B cell (primary cell): ENCODE measurements around the gene OR2T8. TPM values are rescaled to one million over a fixed set of nuclear protein-coding genes. Genes with fewer than 3 reads are reported as not detected.

ENCODE experiments used
- ATAC-seq: fragments of 200-7000 bp; cut with Tn5 transposase; one replicate; pipeline ENCODE4 v1.10.0; 2021; ENCODE audit warnings: low read depth, mild to moderate bottlenecking, moderate number of reproducible peaks, moderate library complexity
- CTCF ChIA-PET: fragments of 350-600 bp; sonication (Branson Sonifier 250); formaldehyde crosslinking; loops from one replicate; lab custom pipeline; 2021; ENCODE audit warnings: antibody characterized with exemption, inconsistent platforms; lab: Charles Lee
- POLR2A ChIA-PET: fragments of 350-600 bp; sonication (Branson Sonifier 250); formaldehyde crosslinking; loops from one replicate; lab custom pipeline; 2021; ENCODE audit warnings: antibody characterized with exemption; lab: Charles Lee
- DNase-seq: peaks from one replicate; pipeline ENCODE4 v3.0.0; 2013
- H2AFZ ChIP-seq: 2 replicates; pipeline ENCODE4 v1.6.1; 2012; ENCODE audit warnings: mild to moderate bottlenecking, low read depth, low read length; ENCODE audit not compliant: insufficient read depth, poor library complexity, severe bottlenecking
- H3K27ac ChIP-seq, 2 donors: 1 replicate in 1 of 2; 2 replicates in 1 of 2; pipeline ENCODE4 v1.5.1; 2012 to 2013; ENCODE audit warnings: low read length in 2 of 2, mild to moderate bottlenecking in 2 of 2, moderate library complexity in 1 of 2
- H3K27me3 ChIP-seq, 4 experiments: fragments of 200-600 bp in 1 of 4; sonication (generic) in 1 of 4; replicated peaks in 1 of 4; 1 replicate in 2 of 4; 2 replicates in 2 of 4; pipeline versions ENCODE4 v1.6.1 to v1.7.0; 2013 to 2016; ENCODE audit warnings: low read length in 3 of 4, mild to moderate bottlenecking in 2 of 4, mixed read lengths in 1 of 4, moderate library complexity in 1 of 4; ENCODE audit not compliant: insufficient read depth in 4 of 4, control insufficient read depth in 3 of 4; ENCODE audit errors: control extremely low read depth in 1 of 4
- H3K36me3 ChIP-seq, 2 experiments: replicated peaks in 1 of 2; 1 replicate in 1 of 2; 2 replicates in 1 of 2; pipeline versions ENCODE4 v1.6.1 to v1.7.1; 2013; ENCODE audit warnings: low read length in 1 of 2; ENCODE audit not compliant: insufficient read depth in 2 of 2, control insufficient read depth in 1 of 2; ENCODE audit errors: control extremely low read depth in 1 of 2, extremely low read depth in 1 of 2
- H3K4me1 ChIP-seq, 2 donors: fragments of 200-600 bp in 1 of 2; sonication (generic) in 1 of 2; 1 replicate in 1 of 2; 2 replicates in 1 of 2; pipeline versions ENCODE4 v1.5.1 to v1.6.1; 2013 to 2017; ENCODE audit warnings: low read length in 2 of 2; ENCODE audit not compliant: control insufficient read depth in 2 of 2, insufficient read depth in 2 of 2
- H3K4me2 ChIP-seq: replicated peaks from 2 replicates; pipeline ENCODE3; 2012; ENCODE audit warnings: mild to moderate bottlenecking, low read depth, low read length; ENCODE audit not compliant: poor library complexity, severe bottlenecking
- H3K4me3 ChIP-seq, 5 experiments: fragments of 200-600 bp in 1 of 5; sonication (generic) in 1 of 5; 1 replicate in 3 of 5; 2 replicates in 2 of 5; pipeline versions ENCODE4 v1.5.1 to v1.7.0; 2011 to 2016; ENCODE audit warnings: low read length in 4 of 5, mild to moderate bottlenecking in 4 of 5, low read depth in 2 of 5, control low read depth in 1 of 5, moderate library complexity in 1 of 5; ENCODE audit not compliant: insufficient read depth in 1 of 5; ENCODE audit errors: control extremely low read depth in 1 of 5, extremely low read depth in 1 of 5
- H3K79me2 ChIP-seq: fragments of 200-600 bp; sonication (generic); one replicate; pipeline ENCODE4 v1.6.0; 2016; ENCODE audit warnings: low read length; ENCODE audit not compliant: control insufficient read depth, insufficient read depth
- H3K9ac ChIP-seq: fragments of 200-600 bp; sonication (generic); 2 replicates; pipeline ENCODE4 v1.6.1; 2017; ENCODE audit warnings: mild to moderate bottlenecking, low read length, moderate library complexity
- H3K9me3 ChIP-seq, 3 donors: one replicate each; pipeline versions ENCODE4 v1.6.1 to v1.7.1; 2013; ENCODE audit warnings: low read length in 2 of 3; ENCODE audit not compliant: control insufficient read depth in 2 of 3, insufficient read depth in 1 of 3; ENCODE audit errors: control extremely low read depth in 1 of 3
- H4K20me1 ChIP-seq: 2 replicates; pipeline ENCODE4 v1.6.0; 2012; ENCODE audit warnings: mild to moderate bottlenecking, low read length; ENCODE audit not compliant: insufficient read depth, control insufficient read depth, poor library complexity, severe bottlenecking
- H3K27ac Mint-ChIP-seq: one replicate; pipeline ENCODE4 v1.8.0; 2021; ENCODE audit warnings: mixed read lengths
- H3K27me3 Mint-ChIP-seq: one replicate; pipeline ENCODE4 v1.8.0; 2021; ENCODE audit warnings: mixed read lengths
- H3K4me1 Mint-ChIP-seq: one replicate; pipeline ENCODE4 v1.8.0; 2021; ENCODE audit warnings: mixed read lengths
- H3K4me3 Mint-ChIP-seq: one replicate; pipeline ENCODE4 v1.8.0; 2021; ENCODE audit warnings: mixed read lengths
- H3K9me3 Mint-ChIP-seq: one replicate; pipeline ENCODE4 v1.8.0; 2022; ENCODE audit warnings: mixed read lengths; ENCODE audit not compliant: insufficient read depth
- EZH2 ChIP-seq: IDR thresholded peaks from 2 replicates; pipeline ENCODE4 v1.6.1; 2012; ENCODE audit warnings: borderline replicate concordance, low read depth, mild to moderate bottlenecking, moderate library complexity, low read length; ENCODE audit not compliant: insufficient read depth, poor library complexity, severe bottlenecking
- WGBS: methylation state at CpG from one replicate; pipeline ENCODE4 v1.1.5; 2013; ENCODE audit warnings: missing lambda C conversion rate; ENCODE audit not compliant: insufficient coverage; 5-methylcytosine and 5-hydroxymethylcytosine counted together
- intact Hi-C: fragments of 100-400 bp; cut with micrococcal nuclease; formaldehyde crosslinking; loops from one replicate; pipeline ENCODE4 v1.10.0; 2022
- polyA plus RNA-seq: library from polyadenylated mRNA; depleted of rRNA; stranded (reverse); fragments of >200 nt; gene quantifications from 2 replicates; pipeline ENCODE4 v1.2.3, GENCODE V29; 2012
- total RNA-seq, 2 donors: library from RNA; stranded (reverse); fragments of 120-200 nt in 1 of 2; gene quantifications; 1 replicate in 1 of 2; 2 replicates in 1 of 2; pipeline versions ENCODE4 v1.2.3 to v1.2.4, GENCODE V29; 2013 to 2022
- TF ChIP-seq, protein P1 (sequence below): fragments of 200-600 bp; IDR thresholded peaks from one replicate; pipeline ENCODE4 v1.8.0; 2022; ENCODE audit warnings: antibody characterized with exemption, mild to moderate bottlenecking

Gene OR2T8
- total and polyA plus RNA-seq, 2 donors (not counting 1 experiment from before 2014, with no cell fraction given), result 0.67 TPM; not detected in 1

DNA sequence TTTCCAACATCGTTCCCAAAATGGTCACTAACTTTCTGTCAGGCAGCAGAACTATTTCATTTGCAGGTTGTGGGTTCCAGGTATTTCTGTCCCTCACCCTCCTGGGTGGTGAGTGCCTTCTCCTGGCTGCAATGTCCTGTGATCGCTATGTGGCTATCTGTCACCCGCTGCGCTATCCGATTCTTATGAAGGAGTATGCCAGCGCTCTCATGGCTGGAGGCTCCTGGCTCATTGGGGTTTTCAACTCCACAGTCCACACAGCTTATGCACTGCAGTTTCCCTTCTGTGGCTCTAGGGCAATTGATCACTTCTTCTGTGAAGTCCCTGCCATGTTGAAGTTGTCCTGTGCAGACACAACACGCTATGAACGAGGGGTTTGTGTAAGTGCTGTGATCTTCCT, 13.9 kb downstream of the OR2T8 start:
- peaks cover 6% of the 10 kb centered on the region for H3K27me3 Mint-ChIP-seq
- Histone ChIP-seq H3K4me2 (no peak overlapping the region), H3K4me1 (no peaks in the 10 kb centered on the region), H3K36me3 (no peaks in the 10 kb centered on the region), H2AFZ (no peak overlapping the region), H3K79me2 (no peaks in the 10 kb centered on the region), H4K20me1 (no peaks in the 10 kb centered on the region), H3K27me3 (no peaks in the 10 kb centered on the region), H3K4me3 (no peak overlapping the region), H3K27ac (no peak overlapping the region), H3K9ac (no peak overlapping the region), H3K9me3 (peaks cover 0 to 16% (median 3%) of the 10 kb centered on the region in 3 donors)
- ATAC-seq, result no peak
- ChIA-PET CTCF (no interaction called here), POLR2A (no interaction called here)
- intact Hi-C loops, result no loop called here
- 100% methylated on average over 6 of the region's 8 CpGs for WGBS
- H3K4me3 Mint-ChIP-seq, result no peak overlapping the region
- peaks cover 6% of the 10 kb centered on the region for H3K9me3 Mint-ChIP-seq
- no peak for DNase-seq
- TF ChIP-seq, protein P1, sequence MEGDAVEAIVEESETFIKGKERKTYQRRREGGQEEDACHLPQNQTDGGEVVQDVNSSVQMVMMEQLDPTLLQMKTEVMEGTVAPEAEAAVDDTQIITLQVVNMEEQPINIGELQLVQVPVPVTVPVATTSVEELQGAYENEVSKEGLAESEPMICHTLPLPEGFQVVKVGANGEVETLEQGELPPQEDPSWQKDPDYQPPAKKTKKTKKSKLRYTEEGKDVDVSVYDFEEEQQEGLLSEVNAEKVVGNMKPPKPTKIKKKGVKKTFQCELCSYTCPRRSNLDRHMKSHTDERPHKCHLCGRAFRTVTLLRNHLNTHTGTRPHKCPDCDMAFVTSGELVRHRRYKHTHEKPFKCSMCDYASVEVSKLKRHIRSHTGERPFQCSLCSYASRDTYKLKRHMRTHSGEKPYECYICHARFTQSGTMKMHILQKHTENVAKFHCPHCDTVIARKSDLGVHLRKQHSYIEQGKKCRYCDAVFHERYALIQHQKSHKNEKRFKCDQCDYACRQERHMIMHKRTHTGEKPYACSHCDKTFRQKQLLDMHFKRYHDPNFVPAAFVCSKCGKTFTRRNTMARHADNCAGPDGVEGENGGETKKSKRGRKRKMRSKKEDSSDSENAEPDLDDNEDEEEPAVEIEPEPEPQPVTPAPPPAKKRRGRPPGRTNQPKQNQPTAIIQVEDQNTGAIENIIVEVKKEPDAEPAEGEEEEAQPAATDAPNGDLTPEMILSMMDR, result no peak
- no peak for TF ChIP-seq EZH2
- H3K27ac Mint-ChIP-seq, result no peak overlapping the region
- H3K4me1 Mint-ChIP-seq, result no peaks in the 10 kb centered on the region

DNA sequence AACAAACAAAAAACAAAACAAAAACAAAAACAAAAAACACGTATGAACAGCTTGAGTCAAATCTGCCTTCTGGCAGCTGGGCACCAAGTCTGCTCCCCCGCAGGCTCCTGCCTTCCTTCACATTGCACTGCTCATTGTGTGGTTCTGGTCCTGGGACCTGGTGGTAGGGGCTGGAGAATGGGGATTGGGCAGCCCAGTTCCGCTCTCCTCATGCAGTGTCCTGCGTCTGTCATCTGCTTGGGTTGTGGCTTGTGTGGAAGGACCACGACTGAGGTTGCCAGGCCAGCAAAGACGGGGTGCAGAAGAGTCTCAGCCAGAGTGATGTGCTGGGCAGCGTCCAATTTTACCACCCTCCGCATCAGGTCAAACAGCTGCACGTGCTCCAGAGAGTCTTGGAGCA, 15.7 kb downstream of the OR2T8 start:
- Mint-ChIP-seq H3K4me3 (peak overlapping the region; percentile 19), H3K9me3 (peaks cover 6% of the 10 kb centered on the region), H3K27me3 (peaks cover 9% of the 10 kb centered on the region), H3K4me1 (no peaks in the 10 kb centered on the region), H3K27ac (peak overlapping the region; percentile 2)
- Histone ChIP-seq H3K4me1 (no peaks in the 10 kb centered on the region), H3K9ac (no peak overlapping the region), H3K79me2 (no peaks in the 10 kb centered on the region), H2AFZ (no peak overlapping the region), H3K9me3 (peaks cover 0 to 16% (median 3%) of the 10 kb centered on the region in 3 donors), H4K20me1 (no peaks in the 10 kb centered on the region), H3K27ac (no peak overlapping the region), H3K27me3 (no peaks in the 10 kb centered on the region), H3K4me3 (no peak overlapping the region), H3K4me2 (no peak overlapping the region), H3K36me3 (no peaks in the 10 kb centered on the region)
- POLR2A ChIA-PET, result no interaction called here
- ATAC-seq (no peak), DNase-seq (peak; percentile 11)
- CTCF ChIA-PET, result no interaction called here
- TF ChIP-seq, protein P1, result no peak
- no peak for TF ChIP-seq EZH2
- 97% methylated on average over 8 of the region's 9 CpGs for WGBS
- intact Hi-C loops, result no loop called here
